ES-I3 (cell line): ENCODE data around the gene UNK.
"Not testable (repeated sequence)": the region's sequence is repeated elsewhere in the genome, so short reads cannot be mapped to it uniquely, and the experiment has no call there.

Experiments
- H3K36me3 ChIP-seq: 2 replicates; pipeline ENCODE4 v1.6.1; 2013; ENCODE audit warnings: mild to moderate bottlenecking, low read length, control low read depth, moderate library complexity; ENCODE audit not compliant: insufficient read depth
- H3K4me1 ChIP-seq: 2 replicates; pipeline ENCODE4 v1.6.1; 2013; ENCODE audit warnings: mild to moderate bottlenecking, control low read depth, low read length; ENCODE audit not compliant: insufficient read depth
- H3K9ac ChIP-seq: 2 replicates; pipeline ENCODE4 v1.6.1; 2013; ENCODE audit warnings: low read depth, mild to moderate bottlenecking, low read length, moderate library complexity
- H3K9me3 ChIP-seq: 2 replicates; pipeline ENCODE4 v1.6.1; 2013; ENCODE audit warnings: mild to moderate bottlenecking, low read length, moderate library complexity; ENCODE audit not compliant: control insufficient read depth, insufficient read depth

Gene UNK

DNA sequence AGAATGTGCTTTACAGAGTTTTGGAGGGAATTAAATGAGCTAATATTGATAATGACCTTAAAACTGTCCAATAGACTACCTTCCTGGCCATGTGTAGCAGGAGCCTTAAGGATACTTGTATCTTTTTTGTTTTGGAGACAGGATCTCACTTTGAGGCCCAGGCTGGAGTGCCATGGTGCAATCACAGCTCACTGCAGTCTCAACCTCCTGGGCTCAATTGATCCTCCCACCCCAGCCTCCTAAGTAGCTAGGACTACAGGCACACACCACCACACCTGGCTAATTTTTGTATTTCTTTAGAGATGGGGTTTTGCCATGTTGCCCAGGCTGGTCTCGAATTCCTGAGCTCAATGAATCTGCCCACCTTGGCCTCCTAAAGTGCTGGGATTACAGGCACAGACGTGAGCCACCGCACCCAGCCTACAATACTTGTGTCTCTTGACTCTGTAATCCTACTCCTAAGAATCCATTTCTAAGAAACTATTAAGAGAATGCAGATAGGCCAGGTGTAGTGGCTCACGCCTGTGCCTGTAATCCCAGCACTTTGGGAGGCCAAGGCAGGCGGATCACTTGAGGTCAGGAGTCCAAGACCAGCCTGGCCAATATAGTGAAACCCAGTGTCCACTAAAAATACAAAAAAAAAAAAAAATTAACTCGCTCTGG, 24.5 kb upstream of the UNK start:
- H3K9me3 ChIP-seq, H3K4me1 ChIP-seq, H3K9ac ChIP-seq, H3K36me3 ChIP-seq: not testable (repeated sequence)

DNA sequence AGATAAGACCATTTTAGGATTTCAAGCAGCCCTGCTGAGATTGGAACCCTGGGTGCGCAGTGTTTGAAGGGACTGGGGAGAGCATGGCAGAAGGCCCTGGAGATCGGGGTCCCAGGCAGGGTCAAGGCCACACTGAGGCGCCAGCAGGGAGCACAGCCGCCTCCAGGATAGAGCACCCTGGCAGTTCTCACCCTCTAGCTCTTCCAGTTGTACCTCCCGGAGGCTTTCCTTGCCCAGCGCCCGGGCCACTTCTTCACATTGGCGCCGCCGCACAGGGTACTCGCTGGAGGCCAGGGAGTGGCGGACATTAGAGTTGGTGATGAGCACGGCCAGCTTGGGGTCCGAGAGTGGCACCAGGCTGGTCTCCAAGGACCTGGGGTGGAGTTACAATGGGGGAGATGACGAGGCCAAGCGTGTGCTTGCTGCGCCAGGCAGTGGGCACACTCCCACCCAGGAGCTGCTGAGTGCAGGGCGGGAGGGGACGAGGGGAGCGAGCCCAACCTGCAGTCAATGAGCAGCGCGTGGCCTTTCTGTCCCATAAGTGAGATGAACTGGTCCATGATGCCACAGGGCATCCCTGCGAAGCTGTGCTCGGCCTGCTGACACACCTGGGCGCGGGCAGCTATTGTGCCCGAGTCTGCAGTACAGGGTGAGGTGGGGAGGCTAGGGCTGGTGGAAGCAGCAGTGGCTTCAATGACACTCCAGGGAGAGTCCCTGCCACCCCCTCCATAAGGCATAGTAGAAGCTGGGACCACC, 21.9 kb upstream of the UNK start:
- H3K4me1 ChIP-seq, result peaks cover 5% of the 10 kb centered on the region; the same call in 1 of the 2 replicates
- H3K9ac ChIP-seq, result no peak overlapping the region
- H3K36me3 ChIP-seq, result no peaks in the 10 kb centered on the region
- H3K9me3 ChIP-seq, result no peaks in the 10 kb centered on the region

DNA sequence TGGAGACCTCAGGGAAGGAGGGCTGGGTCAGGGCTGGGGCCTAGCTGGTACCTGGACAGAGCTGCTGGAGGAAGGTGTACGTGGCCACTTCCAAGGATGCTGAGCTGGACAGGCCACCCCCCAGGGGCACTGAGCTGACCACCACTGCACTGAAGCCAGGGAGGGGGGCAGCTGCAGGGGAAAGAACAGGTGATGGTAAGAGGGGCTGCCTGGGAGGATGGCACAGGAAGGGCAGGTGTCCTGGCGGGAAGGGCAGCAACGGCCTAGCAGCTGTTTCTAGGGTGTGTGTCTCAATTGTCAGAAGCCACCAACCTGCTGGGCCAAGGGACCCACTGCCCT, 21.4 kb upstream of the UNK start:
- no peaks in the 10 kb centered on the region for H3K36me3 ChIP-seq
- no peaks in the 10 kb centered on the region for H3K9me3 ChIP-seq
- H3K4me1 ChIP-seq, result peaks cover 5% of the 10 kb centered on the region; the same call in 1 of the 2 replicates
- H3K9ac ChIP-seq, result no peak overlapping the region

DNA sequence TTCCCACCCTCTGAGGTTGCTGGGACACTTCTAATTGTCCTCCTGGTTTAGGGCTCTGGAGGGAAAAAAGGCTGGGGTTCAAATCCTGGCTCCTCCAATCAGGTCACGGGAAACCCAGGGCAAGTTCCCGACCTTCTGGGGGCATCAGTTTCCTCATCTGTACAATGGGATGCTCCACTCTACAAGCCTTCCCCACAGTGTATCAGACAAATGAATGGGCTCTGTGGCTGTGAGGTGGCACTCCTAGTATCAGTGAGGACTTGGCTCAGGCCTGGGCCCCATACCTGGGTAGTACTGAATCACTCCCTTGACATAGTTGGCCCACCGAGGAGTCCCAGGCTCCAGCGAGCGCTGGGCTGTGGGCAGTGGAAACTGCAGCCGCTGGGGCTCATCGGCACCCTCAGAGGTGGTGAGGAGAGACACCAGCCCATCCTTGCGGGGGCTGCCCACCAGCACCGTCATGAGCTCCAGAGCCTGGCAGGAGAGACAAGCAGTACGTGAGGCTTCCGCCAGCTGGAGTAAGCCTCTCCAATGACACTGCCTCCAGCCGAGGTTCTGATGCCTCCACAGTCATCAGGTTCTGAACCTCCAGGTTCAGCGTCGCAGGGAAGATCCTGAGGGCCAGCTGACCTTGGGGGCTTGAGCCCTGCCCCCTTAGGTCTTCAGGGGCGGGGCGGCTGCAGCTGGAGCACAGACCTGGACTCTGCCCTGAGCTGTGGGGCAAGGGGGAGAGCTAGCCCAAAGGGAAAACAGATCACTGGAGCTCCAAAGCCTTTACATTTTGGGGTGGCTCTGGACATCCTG, 20.8 kb upstream of the UNK start:
- H3K9ac ChIP-seq, result peak overlapping the region; percentile 78
- peaks cover 5% of the 10 kb centered on the region; the same call in 1 of the 2 replicates for H3K4me1 ChIP-seq
- H3K36me3 ChIP-seq, result no peaks in the 10 kb centered on the region
- H3K9me3 ChIP-seq, result no peaks in the 10 kb centered on the region

DNA sequence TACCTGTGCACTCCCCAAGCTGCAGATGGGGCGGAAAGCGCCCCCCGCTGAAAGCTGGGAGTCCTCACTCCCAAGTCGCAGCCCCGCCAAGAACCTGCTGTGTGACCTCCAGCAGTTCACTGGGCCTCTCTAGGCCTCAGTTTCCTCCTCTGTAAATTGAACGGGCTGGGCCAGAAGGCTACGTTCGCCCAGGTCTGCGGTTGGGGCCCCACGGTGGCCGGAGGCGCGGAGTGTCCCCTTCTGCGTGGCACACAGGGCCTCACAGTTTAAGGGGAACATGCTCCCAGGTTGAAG, 20.2 kb upstream of the UNK start:
- Histone ChIP-seq H3K4me1 (peaks cover 5% of the 10 kb centered on the region; the same call in 1 of the 2 replicates), H3K9me3 (no peaks in the 10 kb centered on the region), H3K36me3 (no peaks in the 10 kb centered on the region), H3K9ac (peak overlapping the region; percentile 78)

DNA sequence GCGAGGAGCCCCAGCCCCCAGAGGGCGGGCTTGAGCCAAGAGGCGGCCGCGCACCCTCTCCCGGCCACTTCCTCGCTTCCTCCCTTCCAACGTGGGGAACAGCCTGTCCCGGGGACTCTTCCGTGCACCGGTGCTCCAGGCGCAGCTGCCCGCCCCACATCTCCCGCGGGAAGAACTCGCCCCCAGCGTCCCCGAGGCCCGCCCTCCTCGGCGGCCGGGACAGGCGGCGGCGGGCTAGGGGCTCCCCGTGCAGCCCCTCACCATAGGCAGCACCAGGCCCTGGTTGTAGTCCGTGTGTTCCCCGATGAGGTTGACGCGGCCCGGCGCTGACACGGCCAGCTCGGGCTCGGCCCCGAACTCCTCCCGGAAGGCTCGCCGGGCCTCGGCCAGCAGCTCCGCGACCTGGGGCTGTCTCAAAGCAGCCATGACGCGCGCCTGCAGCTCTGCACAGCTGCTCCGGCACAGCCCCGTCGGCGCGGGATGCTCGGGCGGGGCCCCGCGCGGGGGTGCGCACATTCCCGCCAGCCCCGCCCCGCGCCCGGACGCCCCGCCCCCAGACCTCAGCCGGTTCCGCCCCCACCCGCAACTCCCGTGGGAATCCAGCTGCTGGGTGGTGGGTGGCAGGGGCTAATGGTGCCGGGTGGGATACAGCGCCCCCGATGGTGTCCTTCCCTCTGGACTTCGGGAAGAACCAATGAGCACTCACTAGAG, 19.7 kb upstream of the UNK start, which contains the start of gene GALK1:
GALK1 (minus strand) TSS at position 482 of the 711 bp plus-strand sequence; CDS start at position 426, 56 bp downstream.
- Histone ChIP-seq H3K9ac (peak within 1 kb of the TSS; percentile 78), H3K36me3 (no peaks in the 10 kb centered on the region), H3K9me3 (no peaks in the 10 kb centered on the region), H3K4me1 (peaks cover 5% of the 10 kb centered on the region; the same call in 1 of the 2 replicates)

DNA sequence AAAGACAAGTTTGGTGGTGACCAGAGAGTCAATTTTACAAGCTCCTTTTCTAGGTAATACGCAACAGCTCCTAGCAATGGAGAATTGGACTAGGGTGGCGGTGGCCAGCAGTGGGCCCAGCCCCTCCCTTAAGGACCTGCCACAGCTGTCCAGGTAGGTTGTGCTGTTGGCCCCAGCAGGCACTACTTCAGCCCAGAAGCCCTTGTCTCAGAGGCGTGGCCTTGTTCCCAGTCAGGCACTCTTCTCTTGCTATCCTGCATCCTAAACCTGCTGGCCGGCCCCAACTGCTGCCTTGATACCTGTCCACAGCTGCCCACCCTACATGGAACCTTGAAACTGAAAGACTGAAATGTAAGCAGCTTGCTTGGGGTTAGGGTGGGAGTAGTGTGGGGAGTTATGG, 18.6 kb upstream of the UNK start:
- no peaks in the 10 kb centered on the region for H3K9me3 ChIP-seq
- no peak overlapping the region for H3K9ac ChIP-seq
- H3K36me3 ChIP-seq, result no peaks in the 10 kb centered on the region
- H3K4me1 ChIP-seq, result peaks cover 5% of the 10 kb centered on the region; the same call in 1 of the 2 replicates

DNA sequence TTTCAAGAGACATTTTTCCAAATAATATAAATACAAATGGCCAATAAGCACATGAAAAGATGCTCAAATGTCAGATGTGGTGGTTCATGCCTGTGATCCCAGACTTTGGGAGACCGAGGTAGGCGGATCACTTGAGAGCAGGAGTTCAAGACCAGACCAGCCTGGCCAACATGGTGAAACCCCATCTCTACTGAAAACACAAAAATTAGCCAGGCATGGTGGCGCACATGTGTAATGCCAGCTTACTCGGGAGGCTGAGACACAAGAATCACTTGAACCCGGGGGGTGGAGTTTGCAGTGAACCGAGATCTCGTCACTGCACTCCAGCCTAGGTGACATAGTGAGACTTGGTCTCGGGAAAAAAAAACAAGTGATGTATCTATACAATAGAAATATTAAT, 16.7 kb upstream of the UNK start:
- no peaks in the 10 kb centered on the region for H3K9me3 ChIP-seq
- H3K36me3 ChIP-seq, result no peaks in the 10 kb centered on the region
- H3K9ac ChIP-seq, result no peak overlapping the region
- peaks cover 13% of the 10 kb centered on the region; the same call in 1 of the 2 replicates for H3K4me1 ChIP-seq

DNA sequence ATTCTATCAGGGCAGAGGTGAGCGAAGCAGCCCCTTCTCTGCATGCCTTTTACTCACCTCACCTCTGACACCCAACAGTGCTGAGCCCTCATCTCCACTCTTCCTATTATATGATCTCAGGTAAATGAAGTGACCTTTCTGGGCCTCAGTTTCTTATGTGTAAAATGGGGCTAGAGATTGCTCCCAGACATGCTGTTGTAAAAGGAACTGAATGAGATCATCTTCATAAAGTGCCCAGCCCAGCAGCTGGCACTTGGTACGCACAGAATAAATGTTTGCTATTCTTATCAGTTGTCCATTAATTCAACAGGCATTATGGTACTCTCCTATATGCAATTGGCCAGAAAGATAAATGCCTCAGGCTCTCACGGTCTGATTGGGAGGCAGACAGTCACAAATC, 15.1 kb upstream of the UNK start:
- Histone ChIP-seq H3K36me3 (no peaks in the 10 kb centered on the region), H3K4me1 (peaks cover 8% of the 10 kb centered on the region; the same call in 1 of the 2 replicates), H3K9me3 (no peaks in the 10 kb centered on the region), H3K9ac (no peak overlapping the region)

DNA sequence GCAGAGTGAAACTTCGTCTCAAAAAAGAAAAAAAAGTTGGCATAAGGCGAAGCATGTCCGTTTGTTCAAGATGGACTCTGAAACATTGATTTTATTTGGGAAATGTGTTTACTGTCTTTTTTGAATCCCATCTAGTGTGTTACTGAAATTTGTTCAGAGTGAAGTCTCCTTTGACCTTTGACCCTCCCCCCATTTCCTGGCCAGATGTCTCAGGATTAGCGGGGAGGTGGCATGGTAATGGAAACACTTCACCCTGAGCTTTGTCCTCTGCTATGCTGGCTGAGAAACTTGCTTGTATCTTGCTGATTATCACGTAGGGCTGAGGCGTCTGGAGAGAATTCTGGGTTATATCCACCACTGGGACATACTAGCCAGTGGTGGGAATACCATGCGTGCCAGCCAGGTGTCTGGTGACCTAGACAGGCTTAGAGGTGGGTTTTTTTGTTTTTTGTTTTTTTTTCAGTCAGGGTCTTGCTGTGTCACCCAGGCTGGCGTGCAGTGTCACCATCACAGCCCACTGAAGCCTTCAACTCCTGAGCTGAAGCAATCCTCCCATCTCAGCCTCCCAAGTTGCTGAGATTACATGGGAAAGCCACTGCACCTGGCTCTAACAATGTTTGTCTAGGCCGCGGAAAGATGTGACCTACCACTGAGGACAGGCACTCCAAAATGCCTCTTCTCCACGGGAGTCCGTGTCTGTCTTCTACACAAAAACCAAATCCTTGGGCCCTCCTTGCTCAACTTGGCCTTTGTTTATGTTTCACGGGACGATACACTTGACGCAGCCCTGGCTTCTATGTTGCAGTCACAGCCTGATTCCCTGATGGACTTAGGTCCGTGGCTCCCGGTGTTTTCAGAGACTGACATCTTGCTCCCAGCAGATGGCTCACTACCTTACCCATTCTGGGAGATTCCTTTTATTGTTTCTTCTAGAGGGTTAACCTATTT, 13.0 kb upstream of the UNK start:
- no peaks in the 10 kb centered on the region for H3K36me3 ChIP-seq
- H3K4me1 ChIP-seq, result peaks cover 12% of the 10 kb centered on the region; the same call in 1 of the 2 replicates
- no peak overlapping the region for H3K9ac ChIP-seq
- no peaks in the 10 kb centered on the region for H3K9me3 ChIP-seq

DNA sequence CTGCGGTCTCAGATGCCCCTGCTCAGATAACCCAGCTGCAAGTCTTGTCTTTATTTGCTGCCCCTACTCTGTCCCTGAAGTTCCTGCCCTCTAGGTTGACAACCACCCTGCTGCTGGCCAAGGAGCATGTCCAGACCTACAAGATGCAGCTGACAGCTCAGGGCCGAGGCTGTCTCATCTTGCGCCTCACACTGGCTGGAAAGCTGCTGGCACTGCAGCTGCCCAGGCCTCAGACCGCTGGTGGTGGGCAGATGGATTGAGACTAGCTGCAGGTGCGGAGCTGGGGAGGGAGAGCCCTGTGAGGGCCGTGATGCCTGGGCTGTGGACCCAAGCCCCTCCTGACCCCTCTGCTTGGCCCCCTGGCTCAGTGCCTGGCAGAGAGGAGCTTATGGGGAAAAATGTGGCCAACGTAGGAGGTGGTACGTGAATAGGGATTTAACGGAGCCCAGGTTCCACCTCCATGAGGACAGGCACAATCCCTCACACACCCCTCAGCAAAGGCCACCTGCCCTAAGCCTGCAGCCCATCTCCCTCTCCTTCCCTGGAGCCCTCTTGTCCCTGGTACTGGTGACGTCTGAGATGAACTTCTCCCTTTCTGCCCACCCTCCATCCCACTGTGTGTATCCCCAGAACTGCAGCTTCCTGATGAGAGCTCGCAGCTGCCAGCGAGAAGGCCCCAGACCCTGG, 11.3 kb upstream of the UNK start:
- H3K4me1 ChIP-seq, result peaks cover 12% of the 10 kb centered on the region; the same call in 1 of the 2 replicates
- H3K9me3 ChIP-seq, result no peaks in the 10 kb centered on the region
- H3K9ac ChIP-seq, result no peak overlapping the region
- peaks cover 3% of the 10 kb centered on the region for H3K36me3 ChIP-seq

DNA sequence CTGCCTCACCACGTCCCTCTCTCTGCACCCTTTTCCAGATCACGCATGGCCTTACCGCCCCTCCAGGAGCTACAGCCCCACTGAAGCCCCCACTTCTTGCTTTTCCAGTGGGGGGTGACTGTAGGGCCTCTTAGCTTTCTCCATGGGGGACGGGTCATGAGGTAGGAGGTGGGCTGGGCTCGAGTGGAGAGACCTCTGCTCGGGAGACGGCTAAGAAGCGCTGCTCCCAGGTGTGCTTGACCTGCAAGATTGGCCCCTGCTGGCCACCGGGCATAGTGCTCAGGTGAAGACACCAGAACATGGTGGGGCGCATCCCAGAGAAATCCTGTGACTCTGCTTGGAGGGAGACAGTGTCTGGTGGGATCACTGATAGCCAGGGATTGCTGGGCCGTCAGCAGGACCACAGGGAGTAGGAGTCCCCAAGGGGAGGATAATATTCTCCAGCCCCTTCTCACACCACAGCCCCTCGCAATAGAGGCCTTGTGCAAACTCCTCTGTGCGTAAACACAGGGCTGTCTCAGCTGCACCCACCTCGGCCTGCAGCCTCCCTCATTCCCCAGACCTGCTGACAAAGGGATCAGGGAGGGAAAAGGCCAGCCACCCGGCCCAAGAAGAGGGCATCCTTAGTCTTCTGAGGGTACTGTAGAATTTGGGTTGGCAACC, 10.7 kb upstream of the UNK start:
- Histone ChIP-seq H3K36me3 (peaks cover 8% of the 10 kb centered on the region), H3K9me3 (no peaks in the 10 kb centered on the region), H3K9ac (no peak overlapping the region), H3K4me1 (peaks cover 12% of the 10 kb centered on the region; the same call in 1 of the 2 replicates)
